ENCODE results near the gene IQUB.
"Not testable (repeated sequence)": the region's sequence is repeated elsewhere in the genome, so short reads cannot be mapped to it uniquely, and the experiment has no call there.

The IQUB gene

DNA sequence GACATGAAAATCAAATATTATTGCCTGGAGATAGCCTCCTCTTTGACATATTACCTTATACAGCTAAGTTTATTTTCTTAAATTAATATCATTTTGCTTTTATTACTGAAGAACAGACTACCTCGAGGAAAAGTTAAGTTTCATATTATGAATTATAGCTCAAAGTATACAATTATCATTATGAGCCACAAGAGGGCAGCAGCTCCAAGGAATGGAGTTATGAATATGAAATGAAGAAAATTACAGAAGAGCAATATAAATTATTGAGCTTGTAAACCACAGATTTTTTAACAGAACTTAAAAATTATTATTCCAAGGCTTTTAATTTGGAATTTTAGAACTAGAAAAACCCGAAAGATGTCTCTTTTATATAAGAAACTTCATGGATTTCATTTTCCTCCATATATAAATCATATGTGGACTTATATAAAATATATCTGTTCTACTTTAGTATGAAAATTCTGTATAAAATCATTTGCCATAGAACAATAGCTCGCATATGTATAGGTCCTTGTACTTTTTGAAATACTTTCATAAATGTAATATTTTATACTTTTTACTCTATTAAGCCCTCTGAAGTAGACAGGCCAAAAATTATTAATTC lies 40.1 kb downstream of the IQUB start:
- TF ChIP-seq, protein P1, sequence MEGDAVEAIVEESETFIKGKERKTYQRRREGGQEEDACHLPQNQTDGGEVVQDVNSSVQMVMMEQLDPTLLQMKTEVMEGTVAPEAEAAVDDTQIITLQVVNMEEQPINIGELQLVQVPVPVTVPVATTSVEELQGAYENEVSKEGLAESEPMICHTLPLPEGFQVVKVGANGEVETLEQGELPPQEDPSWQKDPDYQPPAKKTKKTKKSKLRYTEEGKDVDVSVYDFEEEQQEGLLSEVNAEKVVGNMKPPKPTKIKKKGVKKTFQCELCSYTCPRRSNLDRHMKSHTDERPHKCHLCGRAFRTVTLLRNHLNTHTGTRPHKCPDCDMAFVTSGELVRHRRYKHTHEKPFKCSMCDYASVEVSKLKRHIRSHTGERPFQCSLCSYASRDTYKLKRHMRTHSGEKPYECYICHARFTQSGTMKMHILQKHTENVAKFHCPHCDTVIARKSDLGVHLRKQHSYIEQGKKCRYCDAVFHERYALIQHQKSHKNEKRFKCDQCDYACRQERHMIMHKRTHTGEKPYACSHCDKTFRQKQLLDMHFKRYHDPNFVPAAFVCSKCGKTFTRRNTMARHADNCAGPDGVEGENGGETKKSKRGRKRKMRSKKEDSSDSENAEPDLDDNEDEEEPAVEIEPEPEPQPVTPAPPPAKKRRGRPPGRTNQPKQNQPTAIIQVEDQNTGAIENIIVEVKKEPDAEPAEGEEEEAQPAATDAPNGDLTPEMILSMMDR (IDR thresholded peaks at IDR 0.05; ENCODE audit: borderline replicate concordance, control extremely low read depth, extremely low read depth, insufficient read depth, missing control alignments) = peak; percentile 38
- in situ Hi-C loops (cut with MboI; ENCODE audit: low sequenced_read_pairs, unreplicated experiment) = no loop called here
- peak; percentile 34 for DNase-seq (ENCODE audit: low spot score)

DNA sequence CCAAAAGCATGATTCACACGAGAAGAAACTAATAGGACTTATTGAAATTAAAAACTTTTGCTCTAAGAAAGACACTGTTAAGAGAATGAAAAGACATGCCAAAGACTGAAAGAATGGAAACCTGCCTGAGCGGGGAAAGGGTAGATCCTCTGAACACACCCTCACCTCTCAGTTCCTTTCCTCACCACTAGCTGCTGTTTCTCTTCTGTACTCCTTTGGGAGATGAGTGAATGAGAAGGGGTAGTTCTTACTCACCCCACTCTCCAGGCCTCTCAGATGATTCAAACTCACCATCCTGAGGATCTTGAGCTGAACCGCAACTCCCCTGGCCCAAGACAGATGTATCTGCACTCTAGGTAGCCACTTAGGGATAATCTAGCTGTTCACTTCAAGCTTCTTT lies 41.9 kb downstream of the IQUB start:
- DNase-seq (ENCODE audit: low spot score) = no peak
- in situ Hi-C loops (cut with MboI; ENCODE audit: low sequenced_read_pairs, unreplicated experiment) = no loop called here
- TF ChIP-seq, protein P1 (IDR thresholded peaks at IDR 0.05; ENCODE audit: borderline replicate concordance, control extremely low read depth, extremely low read depth, insufficient read depth, missing control alignments) = no peak

DNA sequence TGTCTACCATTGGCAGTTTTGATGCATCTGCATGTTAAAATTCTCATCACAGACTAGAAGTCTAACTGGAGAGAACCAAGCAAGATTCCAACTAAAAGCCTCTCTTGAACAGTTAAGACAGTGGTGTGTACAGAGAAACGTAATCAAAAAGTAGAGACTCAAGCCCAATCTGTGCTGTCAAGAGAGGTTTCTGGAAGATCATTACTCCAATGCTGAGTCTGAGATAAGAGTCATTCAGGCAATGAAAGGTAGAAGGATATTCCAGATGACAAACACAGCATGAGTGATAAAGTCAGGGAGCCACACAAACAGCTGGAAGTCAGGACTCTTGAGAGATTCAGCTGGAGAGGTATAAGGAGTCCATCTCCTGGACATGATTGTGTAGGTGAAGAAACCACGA lies 48.7 kb downstream of the IQUB start:
- TF ChIP-seq, protein P1 (IDR thresholded peaks at IDR 0.05; ENCODE audit: borderline replicate concordance, control extremely low read depth, extremely low read depth, insufficient read depth, missing control alignments) = no peak
- DNase-seq (ENCODE audit: low spot score) = no peak
- in situ Hi-C loops (cut with MboI; ENCODE audit: low sequenced_read_pairs, unreplicated experiment) = no loop called here

DNA sequence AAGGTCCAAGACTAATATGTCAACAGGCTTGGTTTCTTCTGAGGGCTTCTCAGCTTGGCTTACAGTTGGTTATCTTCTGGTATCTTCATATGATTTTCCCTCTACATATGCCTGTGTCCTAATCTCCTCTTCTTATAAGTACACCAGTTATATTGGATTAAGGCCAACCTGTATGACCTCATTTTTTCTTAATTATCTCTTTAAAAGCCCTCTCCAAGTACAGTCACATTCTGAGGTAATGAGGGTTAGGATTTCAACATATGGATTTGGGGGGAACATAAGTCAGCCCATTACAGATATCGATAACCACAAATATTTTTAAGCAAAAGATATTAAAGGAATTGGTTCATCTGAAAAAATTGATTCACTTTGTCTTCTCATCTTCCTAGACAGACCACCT lies 49.2 kb downstream of the IQUB start:
- no peak for DNase-seq (ENCODE audit: low spot score)
- TF ChIP-seq, protein P1 (IDR thresholded peaks at IDR 0.05; ENCODE audit: borderline replicate concordance, control extremely low read depth, extremely low read depth, insufficient read depth, missing control alignments) = no peak
- in situ Hi-C loops (cut with MboI; ENCODE audit: low sequenced_read_pairs, unreplicated experiment) = no loop called here

DNA sequence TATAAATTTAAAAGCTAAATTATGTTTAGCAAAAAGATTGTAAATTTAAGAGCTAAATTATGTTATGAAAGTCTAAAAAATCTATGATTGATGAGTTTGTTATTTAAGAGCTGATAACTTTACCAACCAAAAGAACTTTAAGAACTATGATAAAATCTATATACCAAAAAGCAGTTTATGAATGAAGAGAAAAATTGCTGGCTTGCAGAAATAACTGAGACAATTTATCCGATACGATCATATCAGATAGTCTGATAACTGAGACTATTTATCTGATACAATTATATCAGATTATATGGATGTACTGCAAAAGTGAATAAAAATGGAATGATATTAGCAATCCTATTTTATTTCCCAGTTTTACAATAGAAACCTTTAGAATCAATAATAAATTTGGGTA lies 50.2 kb downstream of the IQUB start:
- DNase-seq (ENCODE audit: low spot score) = no peak
- TF ChIP-seq, protein P1 (IDR thresholded peaks at IDR 0.05; ENCODE audit: borderline replicate concordance, control extremely low read depth, extremely low read depth, insufficient read depth, missing control alignments) = no peak
- in situ Hi-C loops (cut with MboI; ENCODE audit: low sequenced_read_pairs, unreplicated experiment) = no loop called here

DNA sequence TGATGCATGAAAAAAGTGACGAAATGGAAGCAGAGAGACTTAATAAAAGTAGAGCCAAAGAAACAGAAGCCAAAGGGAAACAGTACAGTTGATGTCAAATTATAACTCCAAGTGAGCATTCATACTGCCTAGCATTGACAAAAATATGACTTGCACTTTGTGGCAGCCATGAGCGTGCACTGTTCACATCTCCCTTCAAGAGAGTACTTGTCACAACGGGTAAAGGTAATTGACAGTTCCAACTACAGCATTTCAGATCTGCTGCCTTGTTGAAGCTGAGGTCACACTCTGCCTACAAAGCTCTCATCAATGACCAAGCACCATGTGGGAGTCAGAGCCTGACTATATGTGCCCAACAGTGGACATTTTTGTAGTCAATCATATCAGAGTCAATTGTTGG lies 54.3 kb downstream of the IQUB start:
- no peak for DNase-seq (ENCODE audit: low spot score)
- in situ Hi-C loops (cut with MboI; ENCODE audit: low sequenced_read_pairs, unreplicated experiment) = no loop called here
- TF ChIP-seq, protein P1 (IDR thresholded peaks at IDR 0.05; ENCODE audit: borderline replicate concordance, control extremely low read depth, extremely low read depth, insufficient read depth, missing control alignments) = no peak

DNA sequence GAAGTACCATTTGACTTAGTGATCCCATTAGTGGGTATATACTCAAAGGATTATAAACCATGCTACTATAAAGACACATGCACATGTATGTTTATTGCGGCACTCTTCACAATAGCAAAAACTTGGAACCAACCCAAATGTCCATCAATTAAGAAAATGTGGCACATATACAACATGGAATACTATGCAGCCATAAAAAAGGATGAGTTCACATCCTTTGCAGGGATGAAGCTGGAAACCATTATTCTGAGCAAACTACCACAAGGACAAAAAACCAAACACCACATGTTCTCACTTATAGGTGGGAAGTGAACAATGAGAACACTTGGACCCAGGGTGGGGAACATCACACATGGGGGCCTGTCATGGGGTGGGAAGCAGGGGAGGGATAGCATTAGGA lies 56.3 kb downstream of the IQUB start:
- DNase-seq (ENCODE audit: low spot score); in situ Hi-C loops (cut with MboI; ENCODE audit: low sequenced_read_pairs, unreplicated experiment): not testable (repeated sequence)

Measured in GM13976 (cell line).